Common myeloid progenitor, CD34-positive (primary cell): ENCODE measurements around the gene SSBP3.

ENCODE experiments used
- CTCF ChIA-PET: fragments of 350-600 bp; sonication (Branson Sonifier 250); formaldehyde crosslinking; loops from one replicate; lab custom pipeline; 2021; ENCODE audit warnings: antibody characterized with exemption; lab: Charles Lee
- POLR2A ChIA-PET: fragments of 350-600 bp; sonication (Branson Sonifier 250); formaldehyde crosslinking; loops from one replicate; lab custom pipeline; 2021; ENCODE audit warnings: antibody characterized with exemption; lab: Charles Lee
- DNase-seq, 3 donors: peaks; one replicate each; pipeline versions ENCODE4 v3.0.0 to v3.0.0-alpha.2; 2013
- H3K27ac ChIP-seq, 2 experiments: 1 replicate in 1 of 2; 2 replicates in 1 of 2; pipeline ENCODE4 v1.7.0; 2013; ENCODE audit warnings: inconsistent platforms in 2 of 2, low read length in 2 of 2, mild to moderate bottlenecking in 2 of 2, low read depth in 1 of 2, moderate library complexity in 1 of 2; ENCODE audit not compliant: severe bottlenecking in 2 of 2, insufficient read depth in 1 of 2, poor library complexity in 1 of 2
- H3K27me3 ChIP-seq, 5 experiments: replicated peaks in 2 of 5; 1 replicate in 3 of 5; 2 replicates in 2 of 5; pipeline versions ENCODE4 v1.6.1 to v1.7.0; 2013; ENCODE audit warnings: low read length in 4 of 5, mild to moderate bottlenecking in 2 of 5, moderate library complexity in 2 of 5, inconsistent platforms in 1 of 5; ENCODE audit not compliant: insufficient read depth in 5 of 5, control insufficient read depth in 4 of 5
- H3K36me3 ChIP-seq, 4 experiments: 1 replicate in 2 of 4; 2 replicates in 2 of 4; pipeline versions ENCODE4 v1.6.1 to v1.7.0; 2013; ENCODE audit warnings: low read length in 3 of 4, control low read depth in 1 of 4, mild to moderate bottlenecking in 1 of 4; ENCODE audit not compliant: control insufficient read depth in 4 of 4, insufficient read depth in 4 of 4
- H3K4me1 ChIP-seq, 4 experiments: 1 replicate in 3 of 4; 2 replicates in 1 of 4; pipeline versions ENCODE4 v1.6.1 to v1.7.1; 2013; ENCODE audit warnings: low read length in 3 of 4, mild to moderate bottlenecking in 3 of 4, control low read depth in 1 of 4, inconsistent platforms in 1 of 4, moderate library complexity in 1 of 4; ENCODE audit not compliant: control insufficient read depth in 4 of 4, insufficient read depth in 4 of 4; ENCODE audit errors: control extremely low read depth in 1 of 4
- H3K4me3 ChIP-seq, 7 experiments: 1 replicate in 4 of 7; 2 replicates in 3 of 7; pipeline versions ENCODE4 v1.5.1 to v1.7.0; 2013; ENCODE audit warnings: mild to moderate bottlenecking in 7 of 7, low read length in 6 of 7, moderate library complexity in 6 of 7, inconsistent platforms in 2 of 7, low read depth in 2 of 7, control low read depth in 1 of 7; ENCODE audit not compliant: insufficient read depth in 4 of 7, control insufficient read depth in 1 of 7; ENCODE audit errors: extremely low read depth in 1 of 7
- H3K9me3 ChIP-seq, 5 experiments: 1 replicate in 4 of 5; 2 replicates in 1 of 5; pipeline versions ENCODE4 v1.6.1 to v1.7.1; 2013; ENCODE audit warnings: low read length in 4 of 5, mild to moderate bottlenecking in 2 of 5, inconsistent platforms in 1 of 5, low read depth in 1 of 5, moderate library complexity in 1 of 5; ENCODE audit not compliant: control insufficient read depth in 4 of 5, insufficient read depth in 2 of 5; ENCODE audit errors: control extremely low read depth in 1 of 5
- WGBS: methylation state at CpG from one replicate; pipeline ENCODE4 v1.1.5; 2013; ENCODE audit not compliant: insufficient coverage; 5-methylcytosine and 5-hydroxymethylcytosine counted together

The SSBP3 gene

GRCh38 chr1:54338464-54338863 lies 67.7 kb downstream of the SSBP3 start:
- POLR2A ChIA-PET = no interaction called here
- CTCF ChIA-PET = no interaction called here
- Histone ChIP-seq H3K4me1 (peaks cover 0 to 27% (median 5%) of the 10 kb centered on the region in 4 experiments), H3K36me3 (peaks cover 2 to 62% (median 21%) of the 10 kb centered on the region in 4 experiments), H3K4me3 (no peak overlapping the region), H3K27me3 (no peaks in the 10 kb centered on the region), H3K9me3 (no peaks in the 10 kb centered on the region), H3K27ac (peak overlapping the region in 1 of 2 experiments; percentile 22)
- WGBS = 93% methylated on average over 4 of the region's 8 CpGs
- DNase-seq = no peak

DNA sequence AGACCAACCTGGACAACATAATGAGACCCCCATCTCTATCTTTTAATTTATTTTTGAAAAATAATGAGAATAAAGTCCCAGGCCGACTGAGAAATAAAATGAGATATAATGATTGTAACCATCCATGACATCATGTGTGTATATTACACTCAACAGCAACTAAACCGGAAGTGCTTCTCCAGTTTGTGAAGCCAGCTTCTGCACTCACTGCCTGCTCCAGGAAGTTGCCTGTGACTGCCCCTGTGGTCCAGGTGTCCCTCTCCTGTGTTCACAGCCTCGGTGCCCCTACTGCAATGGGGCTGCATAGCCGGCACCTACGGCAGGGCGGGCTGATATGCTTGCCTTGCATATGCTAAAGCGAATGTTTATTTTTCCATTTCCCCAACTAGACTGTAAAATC lies 68.3 kb downstream of the SSBP3 start:
- Histone ChIP-seq H3K36me3 (peaks cover 0 to 66% (median 20%) of the 10 kb centered on the region in 4 experiments), H3K9me3 (no peaks in the 10 kb centered on the region), H3K27ac (no peak overlapping the region), H3K4me1 (peaks cover 0 to 32% (median 6%) of the 10 kb centered on the region in 4 experiments), H3K27me3 (no peaks in the 10 kb centered on the region), H3K4me3 (no peak overlapping the region)
- ChIA-PET CTCF (no interaction called here), POLR2A (no interaction called here)
- DNase-seq = peak in 2 of 3 donors; percentile 56 to 74
- WGBS = 67% methylated on average over 5 of the region's 7 CpGs

DNA sequence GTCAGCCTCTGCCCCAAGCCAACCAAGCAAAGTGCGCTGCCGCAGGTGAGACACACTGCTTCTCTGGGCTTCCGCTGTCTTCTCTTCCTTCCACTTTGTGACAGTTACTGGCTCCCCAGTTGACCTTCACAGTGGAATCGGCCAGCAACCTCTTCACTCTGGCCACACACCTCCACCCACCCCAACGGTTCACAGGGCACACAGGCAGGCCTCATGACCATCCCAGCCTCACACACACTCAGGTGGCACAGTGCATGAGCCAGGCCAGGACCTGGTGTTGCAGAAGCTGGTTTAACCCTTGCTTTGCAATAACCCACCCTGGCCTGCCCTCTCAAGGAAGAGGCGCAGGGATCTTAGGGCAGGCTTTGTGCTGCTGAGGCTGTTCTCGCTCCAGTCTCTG lies 69.2 kb downstream of the SSBP3 start:
- Histone ChIP-seq H3K9me3 (no peaks in the 10 kb centered on the region), H3K27me3 (no peaks in the 10 kb centered on the region), H3K27ac (no peak overlapping the region), H3K4me3 (no peak overlapping the region), H3K36me3 (peaks cover 0 to 63% (median 19%) of the 10 kb centered on the region in 4 experiments), H3K4me1 (peaks cover 0 to 35% (median 15%) of the 10 kb centered on the region in 4 experiments)
- ChIA-PET CTCF (no interaction called here), POLR2A (no interaction called here)
- 100% methylated on average over 5 of the region's 7 CpGs for WGBS
- DNase-seq = no peak

DNA sequence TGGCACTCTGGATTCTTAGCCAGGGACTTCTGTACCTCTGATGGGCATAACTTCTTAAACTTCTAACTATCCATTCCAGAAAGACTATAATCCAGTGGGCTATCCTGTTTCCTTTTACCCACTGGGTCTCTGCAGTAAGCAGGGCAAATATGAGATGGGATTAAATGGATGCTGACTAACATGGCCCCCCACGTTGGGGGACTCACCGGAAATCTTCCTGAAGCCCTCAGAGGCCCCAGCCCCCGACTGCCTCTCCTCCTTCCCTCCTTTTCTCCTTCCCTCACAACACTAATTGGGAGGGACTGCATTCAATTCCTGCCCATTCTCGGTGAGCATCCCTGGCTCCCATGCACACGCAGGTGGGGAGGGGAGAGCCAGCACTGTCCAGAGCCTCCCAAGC lies 70.1 kb downstream of the SSBP3 start:
- Histone ChIP-seq H3K27me3 (no peaks in the 10 kb centered on the region), H3K4me1 (peaks cover 2 to 42% (median 24%) of the 10 kb centered on the region in 4 experiments), H3K27ac (no peak overlapping the region), H3K9me3 (no peaks in the 10 kb centered on the region), H3K4me3 (no peak overlapping the region), H3K36me3 (peaks cover 0 to 59% (median 16%) of the 10 kb centered on the region in 4 experiments)
- 96% methylated on average over 3 of the region's 5 CpGs for WGBS
- ChIA-PET CTCF (interaction anchor here (2.0 to 2.2 kb wide), 2 partner anchors 10 to 13 kb away, joined by 5 to 10 read pairs; no protein-coding TSS in a partner anchor), POLR2A (no interaction called here)
- DNase-seq = no peak

GRCh38 chr1:54335755-54336108 lies 70.5 kb downstream of the SSBP3 start:
- POLR2A ChIA-PET = no interaction called here
- Histone ChIP-seq H3K4me3 (no peak overlapping the region), H3K27me3 (no peaks in the 10 kb centered on the region), H3K9me3 (no peaks in the 10 kb centered on the region), H3K4me1 (peaks cover 2 to 42% (median 26%) of the 10 kb centered on the region in 4 experiments), H3K36me3 (peaks cover 0 to 55% (median 16%) of the 10 kb centered on the region in 4 experiments), H3K27ac (no peak overlapping the region)
- no peak for DNase-seq
- CTCF ChIA-PET = interaction anchor here (2.0 to 3.5 kb wide), 3 partner anchors 10 to 23 kb away, joined by 5 to 10 read pairs (median 10); no protein-coding TSS in a partner anchor
- WGBS = 92% methylated on average over 7 of the region's 7 CpGs

DNA sequence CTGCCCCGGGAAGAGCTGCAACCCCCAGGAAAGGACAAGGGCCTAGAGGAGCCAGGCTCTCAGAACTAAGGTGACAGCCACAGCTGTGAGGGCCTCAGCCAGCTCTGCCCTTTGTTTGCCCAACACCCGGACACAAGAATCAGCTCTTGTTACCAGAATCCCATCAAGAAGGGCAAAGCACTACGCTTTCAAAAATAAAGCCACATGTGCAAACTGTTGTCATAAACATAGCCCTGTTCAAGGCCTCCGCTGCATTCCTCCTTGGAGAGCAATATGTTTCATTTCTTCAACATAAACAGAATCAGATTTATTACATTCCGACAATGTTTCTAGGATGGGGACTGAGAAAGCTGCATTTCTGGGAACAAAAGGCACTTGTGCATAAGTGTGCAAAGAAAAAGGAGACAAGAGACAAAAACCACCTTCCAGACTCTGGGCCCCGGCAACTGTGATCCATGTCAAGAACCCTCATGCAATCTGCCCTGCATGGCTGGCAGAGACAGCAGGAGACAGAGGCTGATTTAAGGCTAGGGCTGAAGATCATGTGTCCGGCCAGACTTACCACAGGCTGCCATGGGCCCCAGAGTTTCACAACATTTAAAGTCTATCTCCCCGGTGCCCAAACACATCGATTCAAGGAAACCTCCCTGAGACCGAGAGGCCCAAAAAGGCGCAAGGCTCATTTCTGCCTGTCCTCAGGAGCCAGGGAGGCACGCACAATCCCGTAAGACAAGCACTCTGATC lies 71.0 kb downstream of the SSBP3 start:
- peaks cover 0 to 53% (median 16%) of the 10 kb centered on the region in 4 experiments for H3K36me3 ChIP-seq
- H3K4me3 ChIP-seq = no peak overlapping the region
- CTCF ChIA-PET = interaction anchor here (0.7 to 3.5 kb wide), 6 partner anchors 9 to 40 kb away, joined by 3 to 10 read pairs (median 6); no protein-coding TSS in a partner anchor
- WGBS = 76% methylated on average over 12 of the region's 13 CpGs
- no peaks in the 10 kb centered on the region for H3K27me3 ChIP-seq
- H3K9me3 ChIP-seq = no peaks in the 10 kb centered on the region
- peaks cover 2 to 42% (median 26%) of the 10 kb centered on the region in 4 experiments for H3K4me1 ChIP-seq
- DNase-seq = no peak
- POLR2A ChIA-PET = no interaction called here
- H3K27ac ChIP-seq = no peak overlapping the region
